IMR-90 (cell line): ENCODE measurements around the gene AKT3. TPM values are rescaled to one million over a fixed set of nuclear protein-coding genes. Genes with fewer than 3 reads are reported as not detected.

ENCODE experiments used
- ATAC-seq: fragments of 200-7000 bp; cut with Tn5 transposase; 2 replicates; pipeline ENCODE4 v1.9.1; 2020; ENCODE audit warnings: low read depth, mild to moderate bottlenecking, moderate library complexity
- BruUV-seq: library from RNA; stranded (reverse); fragments of 400-500 nt; replicated peaks from 2 replicates; lab custom pipeline; 2021; lab: Mats Ljungman, UMichigan
- CTCF ChIA-PET: fragments of 300-600 bp; formaldehyde crosslinking; extraction: SDS; loops from one replicate; lab custom pipeline; 2021; ENCODE audit warnings: antibody characterized with exemption; lab: Yijun Ruan, JAX
- POLR2A ChIA-PET: fragments of 300-600 bp; sonication (Branson Sonifier 250); formaldehyde crosslinking; loops from one replicate; lab custom pipeline; 2022; ENCODE audit warnings: antibody characterized with exemption; ENCODE audit not compliant: unreplicated experiment; lab: Charles Lee
- DNase-seq: peaks from one replicate; pipeline ENCODE4 v3.0.0; 2013
- H2AFZ ChIP-seq: replicated peaks from 2 replicates; pipeline ENCODE3; 2013; ENCODE audit warnings: low read length, mild to moderate bottlenecking; ENCODE audit not compliant: poor library complexity
- H2AK5ac ChIP-seq: 2 replicates; pipeline ENCODE4 v1.6.1; 2013; ENCODE audit warnings: low read depth, low read length, inconsistent platforms
- H2AK9ac ChIP-seq: replicated peaks from 2 replicates; pipeline ENCODE3; 2013; ENCODE audit warnings: mild to moderate bottlenecking, low read depth, low read length, moderate library complexity; ENCODE audit not compliant: poor library complexity
- H2BK120ac ChIP-seq: 2 replicates; pipeline ENCODE4 v1.6.1; 2013; ENCODE audit warnings: low read depth, low read length, inconsistent platforms
- H2BK15ac ChIP-seq: 3 replicates; pipeline ENCODE4 v1.6.1; 2013; ENCODE audit warnings: low read depth, low read length, inconsistent platforms
- H2BK20ac ChIP-seq: 2 replicates; pipeline ENCODE4 v1.6.1; 2013; ENCODE audit warnings: low read depth, mild to moderate bottlenecking, inconsistent platforms, low read length, moderate library complexity
- H2BK5ac ChIP-seq: 2 replicates; pipeline ENCODE4 v1.6.1; 2013; ENCODE audit warnings: mild to moderate bottlenecking, low read depth, low read length, inconsistent platforms; ENCODE audit not compliant: poor library complexity, severe bottlenecking
- H3K14ac ChIP-seq: replicated peaks from 2 replicates; pipeline ENCODE4 v1.6.1; 2013; ENCODE audit warnings: low read depth, low read length, inconsistent platforms
- H3K18ac ChIP-seq: 2 replicates; pipeline ENCODE4 v1.6.1; 2013; ENCODE audit warnings: low read depth, low read length, control low read depth
- H3K23ac ChIP-seq: 2 replicates; pipeline ENCODE4 v1.6.1; 2013; ENCODE audit warnings: low read depth, low read length, inconsistent platforms
- H3K27ac ChIP-seq: 2 replicates; pipeline ENCODE4 v1.5.1; 2013; ENCODE audit warnings: mild to moderate bottlenecking, control low read depth, low read length; ENCODE audit not compliant: insufficient read depth
- H3K27me3 ChIP-seq: 2 replicates; pipeline ENCODE4 v1.6.1; 2013; ENCODE audit warnings: low read length; ENCODE audit not compliant: control insufficient read depth, insufficient read depth
- H3K36me3 ChIP-seq: 2 replicates; pipeline ENCODE4 v1.6.1; 2013; ENCODE audit warnings: low read length, mixed read lengths; ENCODE audit not compliant: control insufficient read depth, insufficient read depth
- H3K4ac ChIP-seq: 2 replicates; pipeline ENCODE4 v1.6.1; 2013; ENCODE audit warnings: low read depth, low read length, inconsistent platforms
- H3K4me1 ChIP-seq: 2 replicates; pipeline ENCODE4 v1.6.1; 2013; ENCODE audit warnings: low read length, mixed read lengths; ENCODE audit not compliant: control insufficient read depth, insufficient read depth
- H3K4me2 ChIP-seq: 2 replicates; pipeline ENCODE4 v1.6.1; 2013; ENCODE audit warnings: low read depth, mild to moderate bottlenecking, control low read depth, low read length, moderate library complexity
- H3K4me3 ChIP-seq: 2 replicates; pipeline ENCODE4 v1.5.1; 2013; ENCODE audit warnings: low read depth, mild to moderate bottlenecking, control low read depth, low read length, moderate library complexity; ENCODE audit not compliant: insufficient read depth
- H3K56ac ChIP-seq: 2 replicates; pipeline ENCODE4 v1.6.1; 2013; ENCODE audit warnings: low read length, inconsistent platforms; ENCODE audit not compliant: insufficient read depth; ENCODE audit errors: extremely low read depth
- H3K79me1 ChIP-seq, 2 experiments: 2 replicates each; pipeline ENCODE4 v1.6.1; 2013; ENCODE audit warnings: low read length in 2 of 2, inconsistent platforms in 1 of 2, low read depth in 1 of 2
- H3K9ac ChIP-seq: 2 replicates; pipeline ENCODE4 v1.6.1; 2013; ENCODE audit warnings: low read depth, low read length, control low read depth
- H3K9me1 ChIP-seq: 2 replicates; pipeline ENCODE4 v1.6.1; 2013; ENCODE audit warnings: low read length, inconsistent platforms; ENCODE audit not compliant: insufficient read depth
- H3K9me3 ChIP-seq: 2 replicates; pipeline ENCODE4 v1.6.1; 2013; ENCODE audit warnings: low read length; ENCODE audit not compliant: control insufficient read depth, insufficient read depth
- H4K20me1 ChIP-seq: 2 replicates; pipeline ENCODE4 v1.6.1; 2013; ENCODE audit warnings: low read length, inconsistent platforms; ENCODE audit not compliant: insufficient read depth
- H4K5ac ChIP-seq: 2 replicates; pipeline ENCODE4 v1.6.1; 2013; ENCODE audit warnings: mild to moderate bottlenecking, low read depth, low read length, control low read depth
- H4K8ac ChIP-seq, 2 experiments: 2 replicates each; pipeline ENCODE4 v1.6.1; 2013; ENCODE audit warnings: low read depth in 2 of 2, low read length in 2 of 2, control low read depth in 1 of 2, inconsistent platforms in 1 of 2
- H4K91ac ChIP-seq: 2 replicates; pipeline ENCODE4 v1.6.1; 2013; ENCODE audit warnings: low read depth, low read length, inconsistent platforms; ENCODE audit not compliant: insufficient read depth
- BHLHE40 ChIP-seq: fragments of 150-350 bp; IDR thresholded peaks from 2 replicates; pipeline ENCODE4 v1.6.1; 2016; ENCODE audit warnings: mild to moderate bottlenecking, low read depth, low read length
- CEBPB ChIP-seq: IDR thresholded peaks from 2 replicates; pipeline ENCODE4 v1.6.1; 2012; ENCODE audit warnings: low read depth, low read length, improper control_type of control experiment
- CHD1 ChIP-seq: IDR thresholded peaks from 2 replicates; pipeline ENCODE4 v1.6.1; 2012; ENCODE audit warnings: low read depth, low read length, improper control_type of control experiment
- FOS ChIP-seq: fragments of 150-350 bp; IDR thresholded peaks from 2 replicates; pipeline ENCODE4 v1.6.1; 2016; ENCODE audit warnings: low read depth, low read length
- MAFK ChIP-seq: IDR thresholded peaks from 2 replicates; pipeline ENCODE4 v1.6.1; 2012; ENCODE audit warnings: low read depth, low read length, improper control_type of control experiment
- MAZ ChIP-seq: IDR thresholded peaks from 2 replicates; pipeline ENCODE4 v1.6.1; 2012; ENCODE audit warnings: low read depth, mild to moderate bottlenecking, low read length, improper control_type of control experiment, moderate library complexity, borderline replicate concordance
- RAD21 ChIP-seq: IDR thresholded peaks from 2 replicates; pipeline ENCODE4 v1.6.1; 2012; ENCODE audit warnings: low read length, improper control_type of control experiment
- WGBS, 2 experiments: methylation state at CpG; one replicate each; pipeline versions ENCODE4 v1.1.5 to v1.1.7; 2013; ENCODE audit warnings: missing lambda C conversion rate in 2 of 2; ENCODE audit not compliant: insufficient read length in 1 of 2; ENCODE audit errors: extremely low coverage in 2 of 2; 5-methylcytosine and 5-hydroxymethylcytosine counted together
- dilution Hi-C: fragments of 300-500 bp; cut with HindIII; formaldehyde crosslinking; loops from one replicate; pipeline ENCODE4 v1.14.3; 2018; ENCODE audit warnings: low sequenced_read_pairs; ENCODE audit not compliant: unreplicated experiment
- in situ Hi-C: fragments of 300-500 bp; cut with MboI; formaldehyde crosslinking; loops from 3 replicates; pipeline ENCODE4 v1.14.3; 2019; ENCODE audit warnings: low sequenced_read_pairs, inconsistent platforms, mixed read lengths
- intact Hi-C: fragments of 100-400 bp; cut with micrococcal nuclease; formaldehyde crosslinking; loops from 2 replicates; pipeline ENCODE4 v1.10.0; 2022
- polyA plus RNA-seq, 3 experiments: library from polyadenylated mRNA; depleted of rRNA; stranded (reverse); fragments of >200 nt; gene quantifications; 2 replicates each; pipeline ENCODE4 v1.2.3, GENCODE V29; 2012; ENCODE audit warnings: low replicate concordance in 1 of 3
- total RNA-seq: library from RNA; depleted of rRNA; stranded (reverse); fragments of >200 nt; gene quantifications from 2 replicates; pipeline ENCODE4 v1.2.3, GENCODE V29; 2012
- TF ChIP-seq, protein P1 (sequence below): conservative IDR thresholded peaks from 2 replicates; pipeline ENCODE4 v1.5.1; 2012; ENCODE audit warnings: mild to moderate bottlenecking, low read depth, low read length, improper control_type of control experiment

AKT3 gene
- total and polyA plus RNA-seq, 2 of the 4 experiments (the other 2 are of a cell fraction), result 15.2 to 19.4 TPM

DNA sequence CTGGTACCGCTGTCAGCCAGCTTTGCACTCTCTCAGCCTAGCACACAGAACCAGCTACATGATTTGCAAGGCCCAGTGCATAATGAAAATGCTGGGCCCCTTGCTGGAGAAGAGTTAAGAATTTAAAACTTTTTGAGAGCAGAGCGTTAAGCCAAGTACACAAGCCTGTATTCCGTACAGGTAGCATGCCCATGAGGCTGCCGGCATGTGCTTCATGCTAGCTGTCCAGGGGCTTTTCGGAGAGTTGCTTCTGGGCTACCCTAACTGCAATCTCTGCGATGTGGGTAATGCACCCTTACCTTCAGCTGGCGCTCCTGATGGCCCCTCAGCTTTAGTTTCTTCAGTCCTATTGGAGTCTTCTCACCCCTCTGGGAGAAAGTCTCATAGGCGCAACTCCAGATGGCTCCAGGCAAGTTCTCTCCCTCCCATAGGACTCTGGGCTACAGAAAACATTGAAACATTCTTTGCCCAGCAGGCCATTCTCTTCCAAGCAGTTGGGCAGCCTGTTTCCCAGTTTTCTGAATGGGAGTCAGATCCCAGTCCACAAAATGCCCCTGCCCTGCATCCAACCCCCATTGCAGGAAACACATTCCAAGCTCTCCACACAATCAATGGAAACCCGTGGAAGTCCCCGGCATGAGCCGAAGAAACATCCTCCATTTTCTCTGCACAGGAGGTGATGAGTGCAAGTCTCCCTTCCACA lies 5.7 kb upstream of the AKT3 start:
- no peak overlapping the region for H2AK5ac ChIP-seq
- no peak overlapping the region for H3K4ac ChIP-seq
- H4K8ac ChIP-seq, result no peak overlapping the region
- no peak overlapping the region for H3K23ac ChIP-seq
- no peaks in the 10 kb centered on the region for H4K20me1 ChIP-seq
- H3K27me3 ChIP-seq, result peaks cover 13% of the 10 kb centered on the region
- no peak overlapping the region for H4K91ac ChIP-seq
- no peak overlapping the region for H3K14ac ChIP-seq
- CTCF ChIA-PET, result no interaction called here
- H3K4me2 ChIP-seq, result no peak overlapping the region
- H2BK15ac ChIP-seq, result no peak overlapping the region
- DNase-seq (no peak), ATAC-seq (no peak)
- WGBS, 2 experiments, result 91% methylated on average over 6 of the region's 11 CpGs; no CpG with 5 or more reads in 1 of the 2 experiments
- H3K18ac ChIP-seq, result no peak overlapping the region
- H2AK9ac ChIP-seq, result no peak overlapping the region
- H3K79me1 ChIP-seq, result peaks cover 4 to 5% of the 10 kb centered on the region in 2 experiments; a peak in 2 of 4 replicates
- no peak overlapping the region for H3K56ac ChIP-seq
- no peak overlapping the region for H3K9ac ChIP-seq
- intact Hi-C loops, result no loop called here
- TF ChIP-seq MAFK (no peak), FOS (no peak), CHD1 (no peak), MAZ (no peak), CEBPB (no peak), RAD21 (no peak), BHLHE40 (no peak)
- TF ChIP-seq, protein P1, sequence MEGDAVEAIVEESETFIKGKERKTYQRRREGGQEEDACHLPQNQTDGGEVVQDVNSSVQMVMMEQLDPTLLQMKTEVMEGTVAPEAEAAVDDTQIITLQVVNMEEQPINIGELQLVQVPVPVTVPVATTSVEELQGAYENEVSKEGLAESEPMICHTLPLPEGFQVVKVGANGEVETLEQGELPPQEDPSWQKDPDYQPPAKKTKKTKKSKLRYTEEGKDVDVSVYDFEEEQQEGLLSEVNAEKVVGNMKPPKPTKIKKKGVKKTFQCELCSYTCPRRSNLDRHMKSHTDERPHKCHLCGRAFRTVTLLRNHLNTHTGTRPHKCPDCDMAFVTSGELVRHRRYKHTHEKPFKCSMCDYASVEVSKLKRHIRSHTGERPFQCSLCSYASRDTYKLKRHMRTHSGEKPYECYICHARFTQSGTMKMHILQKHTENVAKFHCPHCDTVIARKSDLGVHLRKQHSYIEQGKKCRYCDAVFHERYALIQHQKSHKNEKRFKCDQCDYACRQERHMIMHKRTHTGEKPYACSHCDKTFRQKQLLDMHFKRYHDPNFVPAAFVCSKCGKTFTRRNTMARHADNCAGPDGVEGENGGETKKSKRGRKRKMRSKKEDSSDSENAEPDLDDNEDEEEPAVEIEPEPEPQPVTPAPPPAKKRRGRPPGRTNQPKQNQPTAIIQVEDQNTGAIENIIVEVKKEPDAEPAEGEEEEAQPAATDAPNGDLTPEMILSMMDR, result no peak
- no peak overlapping the region for H2BK5ac ChIP-seq
- dilution Hi-C loops, result no loop called here
- H2BK120ac ChIP-seq, result no peak overlapping the region
- H3K4me1 ChIP-seq, result no peaks in the 10 kb centered on the region
- H4K5ac ChIP-seq, result no peak overlapping the region
- no peaks in the 10 kb centered on the region for H3K9me1 ChIP-seq
- H2AFZ ChIP-seq, result no peak overlapping the region
- H3K9me3 ChIP-seq, result no peaks in the 10 kb centered on the region
- H2BK20ac ChIP-seq, result no peak overlapping the region
- in situ Hi-C loops, result no loop called here
- BruUV-seq, result no TSS peak
- H3K27ac ChIP-seq, result no peak overlapping the region
- no peaks in the 10 kb centered on the region for H3K36me3 ChIP-seq
- no peak overlapping the region for H3K4me3 ChIP-seq
- POLR2A ChIA-PET, result no interaction called here
